HepG2 (cell line): ENCODE data around the gene HNRNPF. TPM values are rescaled to one million over a fixed set of nuclear protein-coding genes. Genes with fewer than 3 reads are reported as not detected.
A peak's percentile ranks its signal among the peaks of the same experiment; 100 is the strongest.

ENCODE experiments used
- AGO2 ChIP-seq: fragments of 200-400 bp; formaldehyde crosslinking; optimal IDR thresholded peaks from 2 replicates; pipeline ENCODE3; 2017; ENCODE audit warnings: mild to moderate bottlenecking, low read depth, low read length, moderate library complexity
- BRCA1 ChIP-seq: sonication (generic); formaldehyde crosslinking; IDR thresholded peaks from 2 replicates; pipeline ENCODE4 v1.4.0; 2020; ENCODE audit warnings: missing genetic modification reagents
- HOXD1 ChIP-seq: sonication (generic); formaldehyde crosslinking; IDR thresholded peaks from 2 replicates; pipeline ENCODE4 v1.5.0; 2020; ENCODE audit warnings: missing genetic modification reagents
- IRF9 ChIP-seq: sonication (generic); formaldehyde crosslinking; IDR thresholded peaks from 2 replicates; pipeline ENCODE4 v1.8.0; 2022; ENCODE audit warnings: missing genetic modification reagents, mild to moderate bottlenecking, borderline replicate concordance
- NR1H2 ChIP-seq: sonication (generic); formaldehyde crosslinking; IDR thresholded peaks from 2 replicates; pipeline ENCODE4 v1.8.1; 2022; ENCODE audit warnings: low read depth, missing genetic modification reagents, borderline replicate concordance
- POLR2A ChIP-seq, 2 experiments: IDR thresholded peaks; 2 replicates each; pipeline ENCODE4 v1.6.1; 2011; ENCODE audit warnings: low read depth in 2 of 2, low read length in 2 of 2, mild to moderate bottlenecking in 1 of 2, moderate library complexity in 1 of 2; ENCODE audit not compliant: insufficient read depth in 1 of 2
- SNAPC2 ChIP-seq: sonication (generic); formaldehyde crosslinking; IDR thresholded peaks from 2 replicates; pipeline ENCODE4 v1.8.1; 2022; ENCODE audit warnings: mild to moderate bottlenecking, missing genetic modification reagents
- SRSF4 ChIP-seq: fragments of 200-400 bp; formaldehyde crosslinking; IDR thresholded peaks from one replicate; pipeline ENCODE4 v1.6.1; 2018; ENCODE audit warnings: mild to moderate bottlenecking, low read depth, low read length, moderate library complexity; ENCODE audit not compliant: poor library complexity, severe bottlenecking
- SRY ChIP-seq: sonication (generic); formaldehyde crosslinking; IDR thresholded peaks from 2 replicates; pipeline ENCODE4 v1.8.0; 2022; ENCODE audit warnings: mild to moderate bottlenecking, missing genetic modification reagents
- SSRP1 ChIP-seq: IDR thresholded peaks from 2 replicates; pipeline ENCODE4 v1.6.1; 2016; ENCODE audit warnings: control low read depth
- THAP9 ChIP-seq: sonication (generic); formaldehyde crosslinking; IDR thresholded peaks from 2 replicates; pipeline ENCODE4; 2020; ENCODE audit warnings: missing genetic modification reagents, mild to moderate bottlenecking, borderline replicate concordance
- ZHX1 ChIP-seq: sonication (generic); formaldehyde crosslinking; IDR thresholded peaks from 2 replicates; pipeline ENCODE4 v1.8.1; 2022; ENCODE audit warnings: low read depth, mild to moderate bottlenecking, missing genetic modification reagents
- ZNF512 ChIP-seq: sonication (generic); formaldehyde crosslinking; IDR thresholded peaks from 2 replicates; pipeline ENCODE4 v1.4.0; 2020; ENCODE audit warnings: mild to moderate bottlenecking, missing genetic modification reagents
- ZNF720 ChIP-seq: sonication (generic); formaldehyde crosslinking; IDR thresholded peaks from 2 replicates; pipeline ENCODE4 v1.4.0; 2020; ENCODE audit warnings: missing genetic modification reagents
- polyA plus RNA-seq, 8 experiments: library from polyadenylated mRNA; depleted of rRNA in 3 of 8; stranded (reverse) in 7 of 8; unstranded in 1 of 8; fragments of >200 nt; fragmentation: Illumina TruSeq in 4 of 8; extraction: Trizol in 4 of 8; gene quantifications; 2 replicates each; pipeline versions ENCODE4 v1.2.1 to v1.2.3, GENCODE V29; 2011 to 2016; ENCODE audit warnings: low read depth in 4 of 8, missing spikeins in 1 of 8, mixed read lengths in 1 of 8; ENCODE audit not compliant: insufficient read depth in 1 of 8
- total RNA-seq, 5 experiments: library from RNA; depleted of rRNA; stranded (reverse); fragments of >200 nt; fragmentation: Illumina TruSeq; extraction: Trizol; gene quantifications; 2 replicates each; pipeline ENCODE4 v1.2.3, GENCODE V29; 2016; ENCODE audit warnings: low read depth in 1 of 5
- TF ChIP-seq, protein P1 (sequence below): sonication (generic); formaldehyde crosslinking; IDR thresholded peaks from 2 replicates; pipeline ENCODE4 v1.9.0; 2022; ENCODE audit warnings: missing genetic modification reagents, mild to moderate bottlenecking, borderline replicate concordance
- TF ChIP-seq, protein P2 (sequence below): sonication (generic); formaldehyde crosslinking; IDR thresholded peaks from 2 replicates; pipeline ENCODE4 v1.8.0; 2022; ENCODE audit warnings: mild to moderate bottlenecking, missing genetic modification reagents, borderline replicate concordance

The HNRNPF gene
- total and polyA plus RNA-seq, 2 of the 13 experiments (the other 11 are each of a cell fraction or from before 2014, with no cell fraction given): 166 to 308 TPM

- TF ChIP-seq ZHX1 (CRISPR knock-in tag) (no peak), SSRP1 (CRISPR knock-in tag) (peak; percentile 93), SNAPC2 (CRISPR knock-in tag) (no peak), ZNF512 (CRISPR knock-in tag) (no peak), AGO2 (peak; percentile 84), BRCA1 (CRISPR knock-in tag) (no peak), HOXD1 (CRISPR knock-in tag) (no peak), SRY (CRISPR knock-in tag) (no peak), SRSF4 (no peak), IRF9 (no peak), ZNF720 (CRISPR knock-in tag) (no peak), NR1H2 (CRISPR knock-in tag) (no peak), THAP9 (no peak), POLR2A (IDR thresholded peaks at IDR 0.05; ENCODE audit: insufficient read depth in 1 of 2, low read depth in 2 of 2, low read length in 2 of 2) (peak in 1 of 2 experiments; percentile 61; a peak in 3 of 4 replicates)
- TF ChIP-seq, protein P1, sequence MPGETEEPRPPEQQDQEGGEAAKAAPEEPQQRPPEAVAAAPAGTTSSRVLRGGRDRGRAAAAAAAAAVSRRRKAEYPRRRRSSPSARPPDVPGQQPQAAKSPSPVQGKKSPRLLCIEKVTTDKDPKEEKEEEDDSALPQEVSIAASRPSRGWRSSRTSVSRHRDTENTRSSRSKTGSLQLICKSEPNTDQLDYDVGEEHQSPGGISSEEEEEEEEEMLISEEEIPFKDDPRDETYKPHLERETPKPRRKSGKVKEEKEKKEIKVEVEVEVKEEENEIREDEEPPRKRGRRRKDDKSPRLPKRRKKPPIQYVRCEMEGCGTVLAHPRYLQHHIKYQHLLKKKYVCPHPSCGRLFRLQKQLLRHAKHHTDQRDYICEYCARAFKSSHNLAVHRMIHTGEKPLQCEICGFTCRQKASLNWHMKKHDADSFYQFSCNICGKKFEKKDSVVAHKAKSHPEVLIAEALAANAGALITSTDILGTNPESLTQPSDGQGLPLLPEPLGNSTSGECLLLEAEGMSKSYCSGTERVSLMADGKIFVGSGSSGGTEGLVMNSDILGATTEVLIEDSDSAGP: peak; percentile 42; the same call in 1 of the 2 replicates
- TF ChIP-seq, protein P2, sequence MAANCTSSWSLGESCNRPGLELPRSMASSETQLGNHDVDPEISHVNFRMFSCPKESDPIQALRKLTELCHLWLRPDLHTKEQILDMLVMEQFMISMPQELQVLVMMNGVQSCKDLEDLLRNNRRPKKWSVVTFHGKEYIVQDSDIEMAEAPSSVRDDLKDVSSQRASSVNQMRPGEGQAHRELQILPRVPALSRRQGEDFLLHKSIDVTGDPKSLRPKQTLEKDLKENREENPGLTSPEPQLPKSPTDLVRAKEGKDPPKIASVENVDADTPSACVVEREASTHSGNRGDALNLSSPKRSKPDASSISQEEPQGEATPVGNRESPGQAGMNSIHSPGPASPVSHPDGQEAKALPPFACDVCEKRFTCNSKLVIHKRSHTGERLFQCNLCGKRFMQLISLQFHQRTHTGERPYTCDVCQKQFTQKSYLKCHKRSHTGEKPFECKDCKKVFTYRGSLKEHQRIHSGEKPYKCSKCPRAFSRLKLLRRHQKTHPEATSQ (CRISPR knock-in tag): 0 out of 2 replicates have a peak, but pooled peaks have one; percentile 33
Observed at GRCh38 chr10:43384252-43385221, 24.4 kb downstream of the HNRNPF start (continued).
